Hematopoietic multipotent progenitor cell treated with erythropoietin and hydrocortisone succinate and interleukin-3 and kit ligand, for 8 days (in vitro differentiated cells): ENCODE results near the gene ITM2C.

ENCODE experiments used
- DNase-seq: peaks from one replicate; pipeline ENCODE4 v3.0.0-alpha.2; 2015

Gene ITM2C

DNA sequence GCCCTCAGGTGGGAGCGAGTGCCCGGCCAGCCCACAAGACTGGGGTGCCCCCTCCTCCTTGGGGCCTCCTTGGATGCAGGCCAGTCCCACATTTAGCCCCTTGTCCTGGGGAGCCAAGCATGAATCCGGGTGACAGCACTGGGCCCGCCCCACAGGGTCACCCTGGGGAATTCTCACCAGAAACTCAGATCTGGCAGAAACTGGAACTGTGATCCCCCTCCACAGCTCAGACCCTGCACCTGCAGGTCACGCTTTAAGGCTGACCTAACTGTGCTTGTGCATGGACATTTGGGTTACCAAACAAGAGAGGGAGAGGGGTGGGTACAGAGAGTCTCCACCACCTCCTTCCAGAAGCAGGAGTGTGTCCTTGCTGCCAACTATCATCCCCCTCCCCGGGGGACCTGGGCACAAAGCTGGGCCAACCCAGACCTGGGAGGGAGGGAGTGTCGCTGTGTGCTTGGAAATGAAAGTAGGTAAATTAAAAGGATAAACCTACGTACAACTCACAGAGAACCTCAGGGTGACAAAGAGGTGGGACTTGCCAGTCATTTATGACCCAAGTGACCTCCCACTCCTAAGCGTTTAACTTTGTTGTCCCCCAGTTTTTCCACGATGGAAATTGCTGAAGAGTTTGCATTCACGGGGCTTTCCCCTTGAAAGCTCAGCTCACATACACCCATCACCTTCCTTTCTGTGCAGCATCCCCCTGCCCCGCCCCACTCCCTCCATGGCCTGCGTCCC lies 9.1 kb downstream of the ITM2C start:
- no peak for DNase-seq

DNA sequence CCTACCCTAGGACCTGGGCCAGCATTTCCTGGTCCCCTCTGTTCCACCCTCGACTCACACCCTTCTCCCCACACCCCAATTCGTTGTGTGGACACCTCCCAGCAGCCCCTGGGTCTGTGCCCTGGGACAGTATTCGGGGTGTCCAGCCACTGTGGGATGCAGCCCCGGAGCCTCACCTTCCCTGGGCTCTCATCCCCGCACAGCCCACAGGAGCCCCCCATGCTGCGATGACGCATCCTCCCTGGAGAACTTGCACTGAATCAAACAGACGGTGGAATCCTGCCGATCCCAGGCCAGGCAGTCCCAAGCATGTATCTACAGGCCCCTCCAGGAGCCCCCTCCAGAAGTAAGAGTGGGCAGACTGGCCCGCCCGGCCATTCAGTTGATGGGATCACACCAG lies 9.7 kb downstream of the ITM2C start:
- DNase-seq, result no peak

DNA sequence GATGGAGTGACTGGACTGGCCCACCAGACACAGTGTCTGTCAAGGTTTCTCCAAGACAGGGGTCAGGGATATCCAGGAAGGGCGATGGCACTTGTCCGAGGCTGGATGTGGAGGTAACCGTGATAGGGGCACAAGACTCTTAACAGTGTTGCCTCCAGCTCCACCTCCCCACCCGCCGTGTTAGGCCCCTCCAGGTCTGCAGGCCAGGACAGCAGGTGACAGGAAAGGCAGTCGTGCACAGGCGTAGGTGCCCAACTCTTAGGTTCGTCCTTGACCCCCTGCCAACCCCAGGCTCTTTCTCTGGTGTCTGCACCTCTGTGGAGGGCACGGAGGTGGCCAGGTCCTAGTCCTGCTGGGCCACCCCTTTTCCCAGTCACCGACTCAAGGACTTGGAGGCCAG lies 10.1 kb downstream of the ITM2C start:
- no peak for DNase-seq

DNA sequence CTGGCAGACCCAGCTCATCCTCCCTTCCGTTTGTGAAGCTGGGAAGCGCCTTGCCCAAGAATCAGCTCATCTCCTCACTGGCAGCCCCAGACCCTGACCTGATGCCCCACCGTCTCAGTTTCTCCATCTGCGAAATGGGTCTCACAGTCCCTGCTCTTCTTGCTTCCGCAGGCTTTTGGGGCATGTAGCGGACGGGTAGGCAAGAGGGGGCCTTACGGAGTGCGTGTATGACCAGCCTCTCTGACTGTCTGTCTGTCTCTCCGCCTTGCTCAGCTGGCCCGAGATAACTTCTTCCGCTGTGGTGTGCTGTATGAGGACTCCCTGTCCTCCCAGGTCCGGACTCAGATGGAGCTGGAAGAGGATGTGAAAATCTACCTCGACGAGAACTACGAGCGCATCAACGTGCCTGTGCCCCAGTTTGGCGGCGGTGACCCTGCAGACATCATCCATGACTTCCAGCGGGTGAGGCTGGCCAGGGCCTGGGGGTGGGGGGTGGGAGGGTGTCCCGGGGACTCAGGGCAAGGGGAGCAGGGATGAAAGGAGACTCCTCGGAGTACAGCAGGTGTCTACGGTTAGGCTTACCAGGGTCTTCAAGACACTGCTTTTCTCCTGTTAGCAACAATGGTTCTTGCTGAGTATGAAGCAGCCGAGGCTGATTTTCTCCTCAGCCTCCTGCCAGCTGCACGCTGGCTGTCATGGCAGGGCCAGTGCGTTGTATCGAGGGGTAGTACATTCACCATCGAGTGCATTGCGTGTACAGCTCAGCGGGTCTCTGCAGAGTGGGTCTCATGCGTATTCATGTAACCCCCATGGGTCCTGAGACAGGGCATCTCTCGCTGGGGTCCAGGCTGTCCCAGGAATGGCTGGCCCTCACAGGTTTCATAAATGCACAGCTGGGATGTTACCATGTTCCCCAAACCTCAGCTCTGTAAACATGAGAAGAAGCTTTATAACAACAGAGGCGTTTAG lies 10.9 kb downstream of the ITM2C start:
- no peak for DNase-seq

DNA sequence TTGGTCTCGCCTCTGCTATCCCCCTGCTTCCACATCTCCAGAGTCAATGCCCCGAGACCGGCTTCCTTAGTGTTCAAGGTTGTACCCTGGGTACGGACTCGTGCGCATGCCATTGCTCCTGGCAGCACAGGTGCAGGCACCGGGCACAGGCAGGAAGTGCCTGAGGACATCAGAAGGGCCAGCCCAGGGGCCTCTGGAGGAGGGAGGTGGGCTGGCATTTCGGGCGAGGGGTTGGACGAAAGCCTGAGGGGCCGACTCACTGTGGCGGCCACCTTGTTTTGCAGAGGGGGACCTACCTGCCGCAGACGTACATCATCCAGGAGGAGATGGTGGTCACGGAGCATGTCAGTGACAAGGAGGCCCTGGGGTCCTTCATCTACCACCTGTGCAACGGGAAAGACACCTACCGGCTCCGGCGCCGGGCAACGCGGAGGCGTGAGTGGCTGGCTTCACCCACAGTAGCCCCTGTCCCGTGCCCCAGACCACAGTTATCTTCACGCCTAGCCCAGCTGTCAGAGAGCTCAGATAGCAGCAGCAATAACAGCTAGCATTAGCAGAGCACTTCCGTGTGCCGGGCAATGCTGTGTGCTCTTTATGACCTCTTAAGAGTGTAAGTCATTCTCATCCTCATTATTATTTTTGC lies 12.5 kb downstream of the ITM2C start:
- no peak for DNase-seq

DNA sequence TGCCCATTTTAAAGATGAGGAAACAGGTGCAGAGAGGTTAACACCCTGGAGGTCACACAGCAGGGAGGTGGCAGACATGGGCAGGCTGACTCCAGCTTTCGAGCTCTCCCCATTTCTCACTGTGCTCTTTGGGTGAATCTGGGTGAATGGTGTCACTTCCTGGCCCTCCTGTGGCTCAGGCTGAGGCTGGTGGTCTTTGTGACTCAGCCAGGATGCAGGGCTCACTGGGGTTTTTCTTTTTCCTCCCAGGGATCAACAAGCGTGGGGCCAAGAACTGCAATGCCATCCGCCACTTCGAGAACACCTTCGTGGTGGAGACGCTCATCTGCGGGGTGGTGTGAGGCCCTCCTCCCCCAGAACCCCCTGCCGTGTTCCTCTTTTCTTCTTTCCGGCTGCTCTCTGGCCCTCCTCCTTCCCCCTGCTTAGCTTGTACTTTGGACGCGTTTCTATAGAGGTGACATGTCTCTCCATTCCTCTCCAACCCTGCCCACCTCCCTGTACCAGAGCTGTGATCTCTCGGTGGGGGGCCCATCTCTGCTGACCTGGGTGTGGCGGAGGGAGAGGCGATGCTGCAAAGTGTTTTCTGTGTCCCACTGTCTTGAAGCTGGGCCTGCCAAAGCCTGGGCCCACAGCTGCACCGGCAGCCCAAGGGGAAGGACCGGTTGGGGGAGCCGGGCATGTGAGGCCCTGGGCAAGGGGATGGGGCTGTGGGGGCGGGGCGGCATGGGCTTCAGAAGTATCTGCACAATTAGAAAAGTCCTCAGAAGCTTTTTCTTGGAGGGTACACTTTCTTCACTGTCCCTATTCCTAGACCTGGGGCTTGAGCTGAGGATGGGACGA lies 13.2 kb downstream of the ITM2C start:
- no peak for DNase-seq

DNA sequence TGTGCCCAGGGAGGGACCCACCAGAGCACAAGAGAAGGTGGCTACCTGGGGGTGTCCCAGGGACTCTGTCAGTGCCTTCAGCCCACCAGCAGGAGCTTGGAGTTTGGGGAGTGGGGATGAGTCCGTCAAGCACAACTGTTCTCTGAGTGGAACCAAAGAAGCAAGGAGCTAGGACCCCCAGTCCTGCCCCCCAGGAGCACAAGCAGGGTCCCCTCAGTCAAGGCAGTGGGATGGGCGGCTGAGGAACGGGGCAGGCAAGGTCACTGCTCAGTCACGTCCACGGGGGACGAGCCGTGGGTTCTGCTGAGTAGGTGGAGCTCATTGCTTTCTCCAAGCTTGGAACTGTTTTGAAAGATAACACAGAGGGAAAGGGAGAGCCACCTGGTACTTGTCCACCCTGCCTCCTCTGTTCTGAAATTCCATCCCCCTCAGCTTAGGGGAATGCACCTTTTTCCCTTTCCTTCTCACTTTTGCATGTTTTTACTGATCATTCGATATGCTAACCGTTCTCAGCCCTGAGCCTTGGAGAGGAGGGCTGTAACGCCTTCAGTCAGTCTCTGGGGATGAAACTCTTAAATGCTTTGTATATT lies 14.0 kb downstream of the ITM2C start:
- DNase-seq, result no peak

DNA sequence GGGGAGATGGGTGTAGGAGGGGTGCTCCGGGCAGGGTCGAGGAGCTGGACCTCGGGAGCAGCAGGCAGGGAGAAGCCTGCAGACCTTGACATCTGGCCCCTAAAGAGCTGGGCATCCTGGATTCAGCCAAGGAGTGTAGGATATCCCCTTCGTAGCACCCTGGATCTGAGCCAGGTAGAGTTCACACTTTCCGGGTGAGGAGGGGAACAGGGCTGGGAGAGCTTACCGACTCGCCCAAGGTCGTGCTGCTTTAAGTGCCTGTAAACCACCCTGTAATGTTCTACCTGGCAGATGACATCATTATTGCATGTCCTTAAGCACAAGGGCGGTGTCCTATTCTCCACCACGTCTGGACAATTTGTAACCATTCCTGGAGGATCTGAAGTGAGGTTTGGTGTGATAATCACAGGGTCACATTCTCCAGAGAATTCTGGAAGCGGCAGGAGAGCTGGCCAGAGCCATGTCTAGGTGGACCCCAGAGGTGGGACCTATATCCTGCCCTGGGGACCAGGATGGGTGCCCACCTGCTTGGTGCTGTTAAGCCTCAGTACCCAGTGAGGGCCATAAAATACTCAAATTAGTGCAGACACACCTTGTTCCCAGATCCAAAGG lies 14.6 kb downstream of the ITM2C start:
- DNase-seq, result no peak

DNA sequence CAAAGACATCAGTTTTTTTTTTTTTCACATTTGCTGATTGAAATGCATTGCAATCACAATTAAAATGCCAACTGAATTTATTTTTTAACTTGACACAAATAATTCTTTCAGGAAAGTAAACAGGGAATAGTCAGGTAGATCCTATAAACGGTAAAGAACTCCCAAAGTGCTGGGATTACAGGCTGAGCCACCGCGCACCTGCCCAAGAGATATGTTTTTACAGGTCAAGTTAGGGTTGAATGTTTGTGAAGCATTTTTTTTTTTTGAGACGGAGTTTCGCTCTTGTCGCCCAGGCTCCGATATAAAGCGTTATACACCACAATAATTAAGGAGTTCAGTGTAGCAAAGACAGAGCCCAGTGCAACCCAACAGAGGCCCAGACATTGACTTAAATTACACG lies 15.1 kb downstream of the ITM2C start:
- no peak for DNase-seq

DNA sequence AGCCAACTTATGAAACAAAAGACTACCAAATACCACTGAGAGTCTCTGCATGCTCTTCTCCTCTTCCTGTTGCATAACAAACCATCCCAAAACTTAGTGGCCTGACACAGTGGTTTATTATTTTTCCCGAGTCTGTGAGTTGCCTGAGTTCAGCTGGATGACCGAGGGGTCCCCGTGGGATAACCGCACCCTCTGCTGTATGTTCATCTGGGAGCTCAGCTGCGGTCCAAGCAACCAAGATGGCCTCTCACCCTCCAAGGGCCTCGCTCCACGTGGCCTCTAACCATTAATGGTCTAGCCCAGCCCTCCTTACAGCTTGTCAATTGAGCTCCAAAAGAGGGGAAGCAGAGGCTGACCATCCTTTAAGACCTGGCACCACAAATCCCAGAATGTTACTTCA lies 17.1 kb downstream of the ITM2C start:
- DNase-seq, result no peak

DNA sequence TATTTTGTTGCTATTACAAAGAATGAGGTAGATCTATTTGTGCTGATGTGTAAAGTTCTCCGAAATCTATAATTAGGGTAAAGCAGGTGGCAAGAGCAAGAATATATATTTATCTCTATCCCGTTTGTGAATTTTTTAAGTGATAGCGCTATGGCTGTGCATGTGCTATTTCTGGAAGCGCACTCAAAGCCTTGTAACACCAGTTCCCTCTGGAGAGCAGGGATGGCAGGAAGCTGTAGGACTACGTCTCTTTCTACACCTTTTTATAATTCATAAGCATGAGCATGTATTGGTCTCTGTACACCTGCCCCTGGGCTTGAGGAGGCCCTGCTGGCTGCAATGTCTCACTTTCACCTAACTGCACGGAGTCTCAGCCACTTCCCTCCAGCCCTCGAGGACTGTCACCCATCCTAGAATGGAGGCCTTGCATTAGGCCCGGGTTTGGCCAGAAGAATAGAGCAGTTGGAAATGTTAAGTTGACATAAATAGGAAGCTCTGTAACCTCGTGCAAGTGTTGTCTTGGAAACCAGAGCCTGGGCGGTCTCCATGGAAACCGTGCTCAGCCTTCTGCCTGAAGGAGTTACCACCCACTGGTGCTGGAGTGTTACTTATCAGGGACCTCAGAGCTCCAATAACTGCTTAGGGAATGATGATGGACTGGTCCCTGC lies 20.9 kb downstream of the ITM2C start:
- peak; percentile 41 for DNase-seq

DNA sequence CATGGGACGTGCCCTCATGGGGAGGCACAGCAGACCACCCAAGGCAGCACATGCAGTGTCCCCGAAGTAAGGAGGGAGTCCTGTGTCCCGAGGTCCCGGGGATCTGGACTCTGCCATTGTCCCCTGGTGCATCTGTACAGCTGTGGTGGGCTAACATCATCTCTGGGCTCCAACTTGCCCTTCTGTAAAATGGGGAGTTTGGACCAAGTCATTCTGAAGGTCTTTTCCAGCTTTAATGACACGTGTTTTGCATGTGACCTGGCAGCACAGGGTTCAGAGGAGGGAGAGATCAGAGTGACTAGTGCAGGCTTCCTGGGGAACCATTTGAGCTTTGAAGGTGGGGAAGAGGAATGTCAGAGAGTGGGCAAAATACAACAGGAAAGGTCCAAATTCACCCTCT lies 21.5 kb downstream of the ITM2C start:
- no peak for DNase-seq

DNA sequence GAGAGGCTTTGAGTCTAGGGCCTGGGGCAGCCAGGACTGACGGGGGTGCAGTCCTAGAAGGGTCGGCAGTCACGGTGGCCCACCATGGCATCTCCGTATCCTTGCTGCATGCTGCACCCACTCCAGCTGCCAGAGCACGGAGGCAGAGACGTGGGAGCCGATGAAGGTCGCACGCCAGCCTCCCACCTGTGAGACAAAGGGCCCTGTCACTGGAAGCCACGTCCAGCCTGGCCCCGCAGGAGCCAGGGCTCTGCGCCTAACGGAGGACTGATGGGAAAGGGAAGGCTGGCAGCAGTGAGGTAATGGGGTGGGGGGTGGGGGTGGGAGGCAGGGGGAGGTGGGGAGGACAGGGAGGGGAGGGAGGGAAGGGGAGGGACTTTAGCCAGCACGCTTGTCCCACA lies 21.9 kb downstream of the ITM2C start:
- no peak for DNase-seq

DNA sequence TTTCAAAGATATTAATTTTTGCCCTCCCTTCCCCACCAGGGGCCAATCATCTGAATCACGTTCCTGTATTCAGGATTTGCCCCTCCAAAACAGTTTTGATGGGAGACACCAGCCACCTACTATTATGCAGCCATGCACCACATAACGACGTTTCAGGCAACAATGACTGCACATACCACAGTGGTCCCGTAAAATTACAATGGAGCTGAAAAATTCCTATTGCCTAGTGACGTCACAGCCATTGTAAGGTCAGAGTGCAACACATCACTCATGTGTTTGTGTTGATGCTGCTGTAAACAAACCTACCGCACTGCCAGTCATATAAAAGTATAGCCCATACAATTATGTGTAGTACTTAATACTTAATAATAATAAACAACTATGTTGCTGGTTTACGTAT lies 22.6 kb downstream of the ITM2C start:
- DNase-seq, result no peak

DNA sequence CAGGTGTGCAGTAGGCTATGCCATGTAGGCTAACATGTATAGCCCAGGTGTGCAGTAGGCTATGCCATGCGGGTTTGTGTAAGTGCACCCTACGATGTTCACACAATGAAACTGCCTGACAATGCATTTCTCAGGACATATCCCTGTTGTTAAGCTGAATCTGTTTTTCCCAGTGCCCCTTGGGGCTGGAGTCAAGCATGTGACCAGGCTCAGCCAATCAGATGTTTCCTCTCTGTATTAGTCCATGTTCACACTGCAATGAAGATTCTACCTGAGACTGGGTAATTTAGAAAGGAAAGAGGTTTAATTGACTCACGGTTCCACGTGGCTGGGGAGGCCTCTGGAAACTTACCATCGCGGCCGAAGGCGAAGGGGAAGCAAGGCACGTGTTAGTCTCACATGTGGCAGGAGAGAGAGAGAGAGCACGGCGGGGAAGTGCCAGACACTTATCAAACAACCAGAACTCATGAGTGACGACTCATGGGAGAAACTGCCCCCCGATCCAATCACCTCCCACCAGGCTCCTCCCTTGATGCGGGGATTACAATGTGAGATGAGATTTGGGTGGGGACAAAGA lies 24.2 kb downstream of the ITM2C start:
- DNase-seq, result no peak

DNA sequence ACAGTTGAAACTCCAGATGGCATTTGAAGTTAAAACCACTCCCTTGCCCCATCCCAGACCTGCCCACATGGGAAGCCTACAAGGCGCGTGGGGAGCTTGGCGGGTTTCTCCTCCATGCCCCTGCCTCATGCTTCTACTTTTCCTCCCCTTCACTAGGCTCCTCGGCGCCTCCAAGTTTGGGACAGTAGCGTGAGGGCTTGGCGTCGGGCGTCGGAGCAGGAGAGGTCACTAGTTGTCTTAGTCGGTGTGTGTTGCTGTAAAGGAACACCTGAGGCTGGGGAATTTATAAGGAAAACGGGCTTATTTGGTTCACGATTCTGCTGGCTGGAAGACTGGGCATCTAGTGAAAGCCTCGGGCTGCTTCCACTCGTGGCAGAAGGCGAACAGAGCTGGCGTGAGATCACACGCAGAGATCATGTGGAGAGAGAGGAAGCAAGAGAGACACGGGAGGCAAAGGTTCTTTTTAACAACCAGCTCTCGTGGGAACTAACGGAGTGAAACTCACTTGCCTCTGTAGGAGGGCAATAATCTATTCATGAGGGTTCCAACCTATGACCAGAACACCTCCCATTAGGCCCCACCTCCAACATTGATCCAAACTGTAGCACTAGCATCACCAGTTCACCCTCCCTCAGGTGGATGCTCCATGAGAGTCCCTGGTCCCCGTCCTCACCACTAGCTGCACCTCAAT lies 25.3 kb downstream of the ITM2C start:
- no peak for DNase-seq

DNA sequence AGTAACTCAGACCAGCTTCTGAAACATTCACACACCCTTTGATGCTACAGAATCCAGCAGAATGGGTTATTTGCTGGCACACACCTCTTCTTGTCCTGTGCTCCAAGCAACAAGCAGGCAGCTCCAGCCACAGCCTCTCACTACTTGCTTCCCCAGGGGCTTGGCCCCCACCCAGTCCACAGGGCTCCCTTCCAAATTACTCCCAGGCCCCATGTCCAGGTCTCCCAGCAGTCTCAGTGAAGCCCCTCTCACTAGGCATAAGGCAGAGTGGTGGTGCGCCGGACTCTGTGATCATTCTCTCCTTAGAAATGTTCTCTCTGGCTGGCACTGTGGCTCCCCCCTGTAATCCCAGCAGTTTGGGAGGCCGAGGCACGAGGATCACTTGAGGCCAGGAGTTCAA lies 25.9 kb downstream of the ITM2C start:
- DNase-seq, result no peak

DNA sequence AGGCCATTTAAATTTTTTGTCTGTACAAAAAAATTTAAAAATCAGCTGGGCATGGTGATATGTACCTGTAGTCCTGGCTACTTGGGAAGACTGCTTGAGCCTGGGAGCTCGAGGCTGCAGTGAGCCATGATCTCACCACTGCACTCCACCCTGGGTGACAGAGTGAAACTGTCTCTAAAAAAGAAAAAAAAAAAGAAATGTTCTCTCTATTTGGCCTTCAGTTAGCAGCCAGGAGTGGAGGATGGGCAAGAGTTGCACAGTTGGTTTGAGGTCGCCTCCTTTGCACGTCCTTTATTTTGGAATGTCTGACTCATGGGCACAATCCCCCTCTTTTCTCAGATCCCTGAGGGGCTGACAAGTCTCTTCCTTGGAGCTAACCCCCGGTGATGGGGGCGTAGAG lies 26.3 kb downstream of the ITM2C start:
- no peak for DNase-seq

DNA sequence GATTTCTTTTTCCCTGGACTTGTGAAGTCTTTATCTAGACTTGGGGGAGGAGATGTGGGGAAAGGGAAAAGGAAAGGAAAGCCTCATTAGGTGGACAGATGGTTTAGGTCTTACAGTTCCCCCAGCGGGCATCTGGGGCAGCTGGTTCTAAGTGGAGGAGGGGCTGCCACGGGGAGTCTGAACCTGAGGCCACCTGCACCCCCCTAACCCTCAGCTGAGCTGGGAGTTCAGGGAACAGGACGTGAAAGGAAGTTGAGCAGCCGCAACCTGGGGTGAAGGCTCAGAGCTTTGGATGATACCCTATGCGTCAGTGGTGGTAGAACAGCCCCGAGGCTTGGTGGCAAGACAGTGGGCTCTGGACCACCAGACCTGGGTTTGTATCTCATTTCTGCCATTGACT lies 26.8 kb downstream of the ITM2C start:
- no peak for DNase-seq

DNA sequence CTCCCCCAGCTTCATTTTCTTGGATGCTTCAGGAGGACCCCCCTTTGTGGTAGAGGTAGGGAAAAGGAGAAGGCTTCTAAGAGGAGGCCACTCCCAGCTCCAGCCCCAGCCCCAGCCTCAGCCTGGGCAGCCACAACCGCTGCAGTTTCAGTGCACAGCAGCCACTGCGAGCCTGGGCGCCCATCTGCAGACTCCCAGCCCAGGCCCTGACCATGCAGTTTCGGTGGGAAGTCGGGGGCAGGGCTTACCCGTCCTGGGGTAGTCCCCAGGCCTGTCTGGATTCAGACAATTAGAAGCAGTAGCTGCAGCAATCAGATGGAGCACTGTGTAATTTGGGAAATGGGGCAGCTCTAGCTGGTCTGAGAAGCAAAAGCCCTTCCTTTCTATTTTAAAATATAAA lies 28.6 kb downstream of the ITM2C start:
- no peak for DNase-seq
